IPS-18a (cell line): Measurements from ENCODE around the gene SVIL.
"Not testable (repeated sequence)": the region's sequence is repeated elsewhere in the genome, so short reads cannot be mapped to it uniquely, and the experiment has no call there.

Experiments
- H3K27ac ChIP-seq: one replicate; pipeline ENCODE4 v1.5.1; 2013; ENCODE audit warnings: low read length
- H3K27me3 ChIP-seq: one replicate; pipeline ENCODE4 v1.6.1; 2013; ENCODE audit warnings: mild to moderate bottlenecking, low read length; ENCODE audit not compliant: control insufficient read depth, insufficient read depth
- H3K36me3 ChIP-seq: one replicate; pipeline ENCODE4 v1.6.1; 2013; ENCODE audit warnings: low read depth, low read length; ENCODE audit not compliant: control insufficient read depth
- H3K4me1 ChIP-seq: one replicate; pipeline ENCODE4 v1.6.1; 2013; ENCODE audit warnings: low read depth, low read length; ENCODE audit not compliant: control insufficient read depth
- H3K4me3 ChIP-seq: one replicate; pipeline ENCODE4 v1.5.1; 2013; ENCODE audit warnings: low read length
- H3K9ac ChIP-seq: one replicate; pipeline ENCODE4 v1.6.1; 2013; ENCODE audit warnings: mild to moderate bottlenecking, low read length, moderate library complexity
- H3K9me3 ChIP-seq: one replicate; pipeline ENCODE4 v1.6.1; 2013; ENCODE audit warnings: low read depth, low read length; ENCODE audit not compliant: control insufficient read depth

SVIL gene

GRCh38 chr10:29470843-29471543, 163.8 kb downstream of the SVIL start:
- H3K36me3 ChIP-seq = peaks cover 4% of the 10 kb centered on the region
- no peaks in the 10 kb centered on the region for H3K4me1 ChIP-seq
- no peak overlapping the region for H3K9ac ChIP-seq
- no peaks in the 10 kb centered on the region for H3K9me3 ChIP-seq
- H3K27ac ChIP-seq = no peak overlapping the region
- H3K27me3 ChIP-seq = no peaks in the 10 kb centered on the region
- H3K4me3 ChIP-seq = no peak overlapping the region

GRCh38 chr10:29470355-29470705, 164.4 kb downstream of the SVIL start:
- Histone ChIP-seq H3K4me1 (no peaks in the 10 kb centered on the region), H3K36me3 (peaks cover 4% of the 10 kb centered on the region), H3K9ac (no peak overlapping the region), H3K27ac (no peak overlapping the region), H3K9me3 (no peaks in the 10 kb centered on the region), H3K4me3 (no peak overlapping the region), H3K27me3 (no peaks in the 10 kb centered on the region)

GRCh38 chr10:29469481-29470354, 165.1 kb downstream of the SVIL start:
- H3K27ac ChIP-seq = no peak overlapping the region
- no peak overlapping the region for H3K9ac ChIP-seq
- H3K4me1 ChIP-seq = no peaks in the 10 kb centered on the region
- H3K27me3 ChIP-seq = no peaks in the 10 kb centered on the region
- H3K4me3 ChIP-seq = no peak overlapping the region
- H3K36me3 ChIP-seq = peaks cover 4% of the 10 kb centered on the region
- H3K9me3 ChIP-seq = no peaks in the 10 kb centered on the region

- no peaks in the 10 kb centered on the region for H3K9me3 ChIP-seq
- H3K9ac ChIP-seq = no peak overlapping the region
- H3K4me1 ChIP-seq = no peaks in the 10 kb centered on the region
- H3K27me3 ChIP-seq = no peaks in the 10 kb centered on the region
- no peak overlapping the region for H3K27ac ChIP-seq
- H3K36me3 ChIP-seq = peaks cover 8% of the 10 kb centered on the region
- no peak overlapping the region for H3K4me3 ChIP-seq
These were observed 169.4 kb downstream of the SVIL start for GRCh38 chr10:29465384-29465783.

- H3K9me3 ChIP-seq, H3K27me3 ChIP-seq, H3K27ac ChIP-seq, H3K4me3 ChIP-seq, H3K36me3 ChIP-seq, H3K4me1 ChIP-seq, H3K9ac ChIP-seq: not testable (repeated sequence)
These were observed 170.1 kb downstream of the SVIL start for GRCh38 chr10:29464671-29465171.

GRCh38 chr10:29461042-29461441, 173.7 kb downstream of the SVIL start:
- Histone ChIP-seq H3K36me3 (peaks cover 4% of the 10 kb centered on the region), H3K9ac (no peak overlapping the region), H3K4me3 (no peak overlapping the region), H3K27me3 (no peaks in the 10 kb centered on the region), H3K4me1 (no peaks in the 10 kb centered on the region), H3K9me3 (no peaks in the 10 kb centered on the region), H3K27ac (no peak overlapping the region)

GRCh38 chr10:29458190-29458589, 176.6 kb downstream of the SVIL start:
- H3K27me3 ChIP-seq, H3K9ac ChIP-seq, H3K27ac ChIP-seq, H3K4me3 ChIP-seq, H3K9me3 ChIP-seq, H3K4me1 ChIP-seq, H3K36me3 ChIP-seq: not testable (repeated sequence)

GRCh38 chr10:29455095-29455494, 179.7 kb downstream of the SVIL start:
- no peaks in the 10 kb centered on the region for H3K36me3 ChIP-seq
- no peak overlapping the region for H3K27ac ChIP-seq
- H3K9ac ChIP-seq = no peak overlapping the region
- H3K9me3 ChIP-seq = no peaks in the 10 kb centered on the region
- H3K4me3 ChIP-seq = no peak overlapping the region
- H3K4me1 ChIP-seq = no peaks in the 10 kb centered on the region
- no peaks in the 10 kb centered on the region for H3K27me3 ChIP-seq

- no peak overlapping the region for H3K27ac ChIP-seq
- no peak overlapping the region for H3K4me3 ChIP-seq
- no peaks in the 10 kb centered on the region for H3K27me3 ChIP-seq
- no peaks in the 10 kb centered on the region for H3K36me3 ChIP-seq
- H3K4me1 ChIP-seq = no peaks in the 10 kb centered on the region
- no peaks in the 10 kb centered on the region for H3K9me3 ChIP-seq
- H3K9ac ChIP-seq = no peak overlapping the region
These were observed 180.5 kb downstream of the SVIL start for GRCh38 chr10:29454250-29454649.

GRCh38 chr10:29452546-29452945, 182.2 kb downstream of the SVIL start:
- Histone ChIP-seq H3K4me3 (no peak overlapping the region), H3K27me3 (no peaks in the 10 kb centered on the region), H3K9ac (no peak overlapping the region), H3K9me3 (no peaks in the 10 kb centered on the region), H3K4me1 (no peaks in the 10 kb centered on the region), H3K36me3 (no peaks in the 10 kb centered on the region), H3K27ac (no peak overlapping the region)

GRCh38 chr10:29451946-29452345, 182.8 kb downstream of the SVIL start:
- no peaks in the 10 kb centered on the region for H3K4me1 ChIP-seq
- no peak overlapping the region for H3K4me3 ChIP-seq
- H3K27me3 ChIP-seq = no peaks in the 10 kb centered on the region
- no peaks in the 10 kb centered on the region for H3K9me3 ChIP-seq
- no peak overlapping the region for H3K27ac ChIP-seq
- no peaks in the 10 kb centered on the region for H3K36me3 ChIP-seq
- no peak overlapping the region for H3K9ac ChIP-seq

- H3K27ac ChIP-seq = no peak overlapping the region
- no peaks in the 10 kb centered on the region for H3K4me1 ChIP-seq
- H3K9ac ChIP-seq = no peak overlapping the region
- no peak overlapping the region for H3K4me3 ChIP-seq
- no peaks in the 10 kb centered on the region for H3K27me3 ChIP-seq
- no peaks in the 10 kb centered on the region for H3K9me3 ChIP-seq
- H3K36me3 ChIP-seq = no peaks in the 10 kb centered on the region
These were observed 184.4 kb downstream of the SVIL start for GRCh38 chr10:29450405-29450804.
